Measurements from ENCODE around the gene NEB.

- TF ChIP-seq CTCF (conservative IDR thresholded peaks at IDR 0.05; ENCODE audit: low read length) (no peak), EZH2phosphoT487 (IDR thresholded peaks at IDR 0.05; ENCODE audit: borderline replicate concordance) (no peak)
Measured at GRCh38 chr2:151634736-151635467, 99.4 kb downstream of the NEB start.

All from Loucy (cell line).